GM20000 (cell line): ENCODE measurements around the gene KCNIP1.

Experiments
- DNase-seq: peaks from one replicate; pipeline ENCODE4 v3.0.0; 2012; ENCODE audit warnings: low spot score
- CTCF ChIP-seq: IDR thresholded peaks from 2 replicates; pipeline ENCODE4 v1.5.1; 2012; ENCODE audit warnings: mild to moderate bottlenecking, control low read depth; ENCODE audit errors: extremely low read depth, missing control alignments

Gene KCNIP1

GRCh38 chr5:170573660-170574059 lies 69.8 kb downstream of the KCNIP1 start:
- no peak for DNase-seq
- no peak for TF ChIP-seq CTCF

DNA sequence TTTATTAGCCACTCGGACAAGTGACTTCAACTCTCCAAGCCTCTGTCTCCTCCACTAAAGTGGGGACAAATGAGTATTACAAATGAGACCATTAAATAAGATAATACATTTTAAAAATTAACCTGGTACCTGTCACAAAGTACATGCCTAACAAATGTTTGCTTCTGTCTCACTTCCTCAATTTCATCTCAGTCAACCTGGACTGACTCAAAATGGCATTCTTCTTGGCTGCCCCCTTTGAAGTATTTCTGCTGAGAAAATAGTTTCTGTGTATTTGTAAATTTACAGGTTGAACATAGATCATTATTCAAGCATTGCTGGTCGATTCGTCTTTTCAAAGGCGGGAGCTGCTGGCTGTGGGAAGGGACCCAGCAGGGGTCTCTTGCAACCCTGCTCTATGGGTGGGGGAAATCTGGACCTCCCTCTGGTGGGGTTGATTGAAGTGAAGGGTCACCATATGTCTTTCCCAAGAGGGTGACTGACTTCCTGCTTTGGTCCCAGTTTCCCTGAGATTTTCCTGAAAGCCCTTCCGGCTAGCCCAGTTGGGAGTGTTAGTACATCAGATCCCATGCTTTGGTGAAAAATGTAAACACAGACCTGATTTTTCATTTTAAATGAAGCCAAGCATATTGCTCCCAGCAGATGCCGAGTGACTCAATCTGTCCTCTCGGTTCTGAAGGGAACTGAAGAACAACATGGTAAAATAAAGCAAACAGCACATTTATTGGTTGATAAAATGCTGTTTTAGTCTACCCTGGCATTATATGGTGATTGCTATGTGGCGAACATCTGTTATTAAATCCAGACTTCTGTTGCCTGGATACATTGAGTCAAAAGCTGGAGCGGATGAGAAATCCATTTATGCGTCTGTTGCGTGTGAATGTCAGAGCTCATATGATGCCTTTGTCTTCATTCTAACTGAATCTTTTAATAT lies 73.0 kb downstream of the KCNIP1 start:
- no peak for TF ChIP-seq CTCF
- no peak for DNase-seq

DNA sequence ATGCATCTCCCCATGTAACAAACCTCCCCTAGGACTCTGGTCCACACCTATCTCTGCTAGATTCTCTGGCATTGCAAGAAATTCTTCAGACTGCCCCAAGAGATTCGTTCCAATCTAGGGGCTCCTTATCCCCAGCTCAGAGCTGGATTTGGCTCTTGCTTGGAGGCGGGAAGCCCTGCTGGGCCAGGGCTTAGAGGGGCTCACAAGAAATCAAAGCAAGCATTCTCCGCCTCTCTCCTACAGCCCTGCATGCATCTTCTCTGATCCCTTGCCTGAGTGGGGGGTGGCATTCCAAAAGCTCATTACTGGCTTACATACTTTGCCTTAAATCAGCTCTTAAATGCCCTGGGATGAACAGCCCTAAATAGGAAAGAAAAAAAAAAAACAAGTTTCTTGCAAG lies 75.8 kb downstream of the KCNIP1 start:
- DNase-seq: no peak
- TF ChIP-seq CTCF: no peak

GRCh38 chr5:170581211-170581610 lies 77.4 kb downstream of the KCNIP1 start:
- DNase-seq: no peak
- TF ChIP-seq CTCF: no peak

- TF ChIP-seq CTCF: no peak
- no peak for DNase-seq
Observed at GRCh38 chr5:170582644-170583330, 79.0 kb downstream of the KCNIP1 start.

DNA sequence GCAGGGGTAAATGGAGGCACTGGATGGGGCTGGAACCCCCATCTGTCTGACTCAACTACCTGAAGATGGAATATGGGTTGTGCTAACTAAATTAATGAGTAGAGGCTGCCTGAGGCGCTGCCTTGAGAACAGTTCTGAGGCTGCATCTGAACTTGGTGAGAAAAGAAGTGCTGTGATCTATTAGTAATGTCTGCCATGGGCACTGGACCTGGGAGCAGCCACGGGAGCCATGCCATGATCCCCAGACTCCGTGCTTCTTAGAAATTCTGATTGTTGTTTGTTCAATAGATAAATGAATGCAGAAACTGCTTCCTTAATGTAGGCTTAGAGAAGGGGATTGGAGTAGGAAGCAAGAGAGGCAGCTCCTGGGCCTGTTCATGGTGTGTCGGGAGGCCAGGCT lies 80.2 kb downstream of the KCNIP1 start:
- no peak for TF ChIP-seq CTCF
- DNase-seq: no peak

DNA sequence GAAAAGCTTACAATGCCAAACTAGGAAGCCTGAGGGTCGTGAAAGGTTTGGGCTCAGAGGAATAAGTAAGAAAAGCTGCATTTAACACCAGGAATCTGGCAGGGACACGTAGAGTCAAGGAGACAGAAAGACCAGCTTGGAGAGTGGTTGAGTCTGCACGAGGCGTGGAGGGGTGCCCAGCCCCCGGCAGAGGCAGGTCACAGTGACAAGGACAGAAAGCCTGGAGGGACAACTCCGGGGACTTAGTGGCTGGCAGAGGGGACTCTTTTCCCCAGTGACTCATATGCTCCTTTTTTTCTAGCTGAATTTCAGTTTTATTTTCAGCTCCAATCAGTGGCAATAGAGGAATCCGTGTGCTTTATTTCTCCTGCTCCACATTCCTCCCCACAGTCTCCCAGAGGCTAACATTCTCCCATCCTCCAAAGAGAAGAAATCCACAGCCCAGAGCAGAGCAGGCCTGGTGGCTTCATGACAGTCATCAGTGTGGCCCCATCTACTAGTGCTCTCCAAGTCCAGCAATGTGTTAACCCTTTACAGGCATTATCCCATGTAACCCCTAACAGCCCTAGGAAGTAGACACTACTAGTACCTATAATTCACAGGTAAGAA lies 80.7 kb downstream of the KCNIP1 start:
- DNase-seq: no peak
- no peak for TF ChIP-seq CTCF
